ENCODE data around the gene DNLZ. TPM values are rescaled to one million over a fixed set of nuclear protein-coding genes. Genes with fewer than 3 reads are reported as not detected.

The DNLZ gene
- total RNA-seq, 1 donor from 2014 or later, result 17.4 TPM

GRCh38 chr9:136376457-136376856 is 12.9 kb upstream of the DNLZ start:
- Histone ChIP-seq H3K4me3 (ENCODE audit: low read depth, low read length) (no peak overlapping the region), H3K36me3 (ENCODE audit: control insufficient read depth, insufficient read depth, low read length) (peaks cover 23% of the 10 kb centered on the region), H3K27me3 (ENCODE audit: control insufficient read depth, insufficient read depth, low read length) (no peaks in the 10 kb centered on the region)
- TF ChIP-seq CTCF (IDR thresholded peaks at IDR 0.05; ENCODE audit: insufficient read depth, low read length, severe bottlenecking), result no peak
- DNase-seq (ENCODE audit: low read depth) (no peak), FAIRE-seq (no peak)

GRCh38 chr9:136375096-136375495 is 11.6 kb upstream of the DNLZ start:
- Histone ChIP-seq H3K4me3 (ENCODE audit: low read depth, low read length) (no peak overlapping the region), H3K36me3 (ENCODE audit: control insufficient read depth, insufficient read depth, low read length) (peaks cover 16% of the 10 kb centered on the region), H3K27me3 (ENCODE audit: control insufficient read depth, insufficient read depth, low read length) (no peaks in the 10 kb centered on the region)
- DNase-seq (ENCODE audit: low read depth) (no peak), FAIRE-seq (no peak)
- no peak for TF ChIP-seq CTCF (IDR thresholded peaks at IDR 0.05; ENCODE audit: insufficient read depth, low read length, severe bottlenecking)

GRCh38 chr9:136374183-136374575 is 10.6 kb upstream of the DNLZ start:
- no peak for TF ChIP-seq CTCF (IDR thresholded peaks at IDR 0.05; ENCODE audit: insufficient read depth, low read length, severe bottlenecking)
- Histone ChIP-seq H3K4me3 (ENCODE audit: low read depth, low read length) (no peak overlapping the region), H3K27me3 (ENCODE audit: control insufficient read depth, insufficient read depth, low read length) (no peaks in the 10 kb centered on the region), H3K36me3 (ENCODE audit: control insufficient read depth, insufficient read depth, low read length) (peaks cover 12% of the 10 kb centered on the region)
- no peak for DNase-seq (ENCODE audit: low read depth)
- FAIRE-seq, result peak; percentile 7

- H3K36me3 ChIP-seq (ENCODE audit: control insufficient read depth, insufficient read depth, low read length), result peaks cover 8% of the 10 kb centered on the region
- no peaks in the 10 kb centered on the region for H3K27me3 ChIP-seq (ENCODE audit: control insufficient read depth, insufficient read depth, low read length)
- DNase-seq (ENCODE audit: low read depth) (no peak), FAIRE-seq (no peak)
- TF ChIP-seq CTCF (IDR thresholded peaks at IDR 0.05; ENCODE audit: insufficient read depth, low read length, severe bottlenecking), result no peak
- H3K4me3 ChIP-seq (ENCODE audit: low read depth, low read length), result no peak within 1 kb of the TSS
These were observed 10.0 kb upstream of the DNLZ start, which contains the start of gene CARD9 for GRCh38 chr9:136373300-136374182. Gene CARD9, minus strand, starts transcription at chr9:136373669. Its CDS starts 1,591 bp downstream, at chr9:136372078.

- H3K36me3 ChIP-seq (ENCODE audit: control insufficient read depth, insufficient read depth, low read length), result peaks cover 6% of the 10 kb centered on the region
- FAIRE-seq (no peak), DNase-seq (ENCODE audit: low read depth) (peak; percentile 36)
- H3K4me3 ChIP-seq (ENCODE audit: low read depth, low read length), result no peak overlapping the region
- no peak for TF ChIP-seq CTCF (IDR thresholded peaks at IDR 0.05; ENCODE audit: insufficient read depth, low read length, severe bottlenecking)
- no peaks in the 10 kb centered on the region for H3K27me3 ChIP-seq (ENCODE audit: control insufficient read depth, insufficient read depth, low read length)
These were observed 9.2 kb upstream of the DNLZ start for GRCh38 chr9:136372561-136373299.

Measured in bronchial epithelial cell (primary cell).